AG04450 (cell line): ENCODE results near the gene SALL3. TPM values are rescaled to one million over a fixed set of nuclear protein-coding genes. Genes with fewer than 3 reads are reported as not detected.

Experiments
- CTCF ChIA-PET: fragments of 300-600, 350-600 bp; formaldehyde crosslinking; extraction: SDS; loops from one replicate; lab custom pipeline; 2022; ENCODE audit warnings: antibody characterized with exemption, inconsistent platforms; lab: Charles Lee
- POLR2A ChIA-PET: fragments of 350-600 bp; formaldehyde crosslinking; extraction: SDS; loops from one replicate; lab custom pipeline; 2021; ENCODE audit warnings: antibody characterized with exemption, inconsistent platforms; lab: Yijun Ruan, JAX
- DNase-seq: peaks from one replicate; pipeline ENCODE4 v3.0.0-alpha.2; 2011; ENCODE audit warnings: low read depth, low spot score
- H3K27ac ChIP-seq: one replicate; pipeline ENCODE4 v1.5.1; 2012; ENCODE audit warnings: low read depth, low read length, control low read depth
- H3K27me3 ChIP-seq: one replicate; pipeline ENCODE4 v1.6.0; 2012; ENCODE audit warnings: low read length; ENCODE audit not compliant: control insufficient read depth, insufficient read depth
- H3K4me3 ChIP-seq: 2 replicates; pipeline ENCODE4 v1.5.1; 2011; ENCODE audit warnings: mild to moderate bottlenecking, low read depth, low read length, control low read depth
- H3K9me3 ChIP-seq: 2 replicates; pipeline ENCODE4 v1.5.1; 2012; ENCODE audit warnings: low read length; ENCODE audit not compliant: control insufficient read depth, insufficient read depth
- CTCF ChIP-seq: IDR thresholded peaks from 2 replicates; pipeline ENCODE4 v1.5.1; 2011; ENCODE audit warnings: low read depth, low read length, control low read depth, inconsistent platforms
- polyA plus RNA-seq: library from polyadenylated mRNA; depleted of rRNA; stranded (reverse); fragments of >200 nt; gene quantifications from 2 replicates; pipeline ENCODE4 v1.2.3, GENCODE V29; 2011

SALL3 gene
- polyA plus RNA-seq, 1 experiment = not detected

- POLR2A ChIA-PET = no interaction called here
- Histone ChIP-seq H3K27me3 (peaks cover 5% of the 10 kb centered on the region), H3K9me3 (peaks cover 41% of the 10 kb centered on the region), H3K4me3 (no peak overlapping the region), H3K27ac (no peak overlapping the region)
- CTCF ChIA-PET = no interaction called here
- no peak for TF ChIP-seq CTCF
- DNase-seq = no peak
Observed at GRCh38 chr18:78967692-78968091, 11.9 kb upstream of the SALL3 start.

- POLR2A ChIA-PET = no interaction called here
- H3K27me3 ChIP-seq = peaks cover 19% of the 10 kb centered on the region
- no peak for TF ChIP-seq CTCF
- peaks cover 38% of the 10 kb centered on the region for H3K9me3 ChIP-seq
- DNase-seq = no peak
- CTCF ChIA-PET = no interaction called here
- H3K27ac ChIP-seq = no peak overlapping the region
- no peak overlapping the region for H3K4me3 ChIP-seq
Observed at GRCh38 chr18:78969574-78970315, 9.9 kb upstream of the SALL3 start.

GRCh38 chr18:78970774-78971333 lies 8.8 kb upstream of the SALL3 start:
- ChIA-PET POLR2A (no interaction called here), CTCF (no interaction called here)
- Histone ChIP-seq H3K27me3 (peaks cover 29% of the 10 kb centered on the region), H3K4me3 (no peak overlapping the region), H3K27ac (no peak overlapping the region), H3K9me3 (peaks cover 30% of the 10 kb centered on the region)
- no peak for TF ChIP-seq CTCF
- DNase-seq = no peak

GRCh38 chr18:78971511-78972245 lies 7.9 kb upstream of the SALL3 start:
- CTCF ChIA-PET = no interaction called here
- peaks cover 31% of the 10 kb centered on the region for H3K27me3 ChIP-seq
- POLR2A ChIA-PET = no interaction called here
- no peak for TF ChIP-seq CTCF
- no peak overlapping the region for H3K27ac ChIP-seq
- peaks cover 23% of the 10 kb centered on the region for H3K9me3 ChIP-seq
- H3K4me3 ChIP-seq = no peak overlapping the region
- DNase-seq = no peak

GRCh38 chr18:78972385-78972918 lies 7.2 kb upstream of the SALL3 start:
- Histone ChIP-seq H3K9me3 (peaks cover 23% of the 10 kb centered on the region), H3K27me3 (peaks cover 39% of the 10 kb centered on the region), H3K27ac (no peak overlapping the region), H3K4me3 (no peak overlapping the region)
- ChIA-PET POLR2A (no interaction called here), CTCF (no interaction called here)
- DNase-seq = no peak
- no peak for TF ChIP-seq CTCF
